GM12801 (cell line): ENCODE data around the gene ZBTB45.

Experiments used
- TF ChIP-seq, protein P1 (sequence below): IDR thresholded peaks from one replicate; pipeline ENCODE4 v1.5.1; 2011; ENCODE audit warnings: control low read depth; ENCODE audit not compliant: insufficient read length; ENCODE audit errors: extremely low read depth

ZBTB45 gene

DNA sequence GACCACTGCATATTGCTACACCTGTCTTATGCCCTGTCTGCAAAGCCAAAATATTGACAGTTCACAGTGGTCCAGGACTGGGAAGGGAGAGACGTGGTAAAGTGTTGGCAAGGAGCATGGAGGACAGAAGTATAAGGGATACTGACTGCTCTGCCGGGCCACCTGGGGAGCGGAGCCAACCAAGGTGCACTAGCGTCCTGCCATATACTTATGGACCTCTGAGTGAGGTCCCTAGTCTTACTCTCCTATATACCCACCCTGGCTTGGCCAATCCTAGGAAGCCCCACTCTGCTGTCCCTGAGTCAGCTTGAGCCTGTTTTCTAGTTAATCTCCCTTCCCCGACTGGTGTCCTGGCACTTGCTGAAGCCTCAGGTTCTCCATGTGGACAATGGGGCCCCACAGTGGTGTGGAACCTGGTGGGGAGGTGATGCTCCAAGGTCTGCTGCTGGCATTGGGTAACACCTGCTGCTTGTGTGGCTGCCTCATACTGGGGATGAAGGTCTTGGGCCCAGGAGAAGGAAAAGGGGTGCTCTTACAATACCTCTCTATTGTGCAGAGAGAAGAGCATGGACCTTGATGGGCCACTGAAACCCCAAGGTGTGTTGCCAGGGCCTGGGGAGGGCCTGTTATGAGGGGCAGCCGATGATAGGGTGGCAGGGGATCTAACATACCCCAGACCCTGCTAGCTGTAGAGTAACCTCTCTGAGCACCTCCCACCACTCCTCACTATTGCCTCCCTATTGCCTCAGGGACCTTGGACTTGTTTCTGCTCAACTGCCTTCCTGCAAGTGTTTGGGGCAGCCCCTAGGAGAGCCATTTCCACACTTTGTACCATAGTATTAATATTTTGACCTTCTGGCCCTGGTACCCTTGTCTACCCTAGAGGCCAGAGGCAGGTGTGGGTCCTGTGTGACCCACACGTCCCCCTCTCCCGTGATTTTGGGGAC is 17.5 kb upstream of the ZBTB45 start:
- TF ChIP-seq, protein P1, sequence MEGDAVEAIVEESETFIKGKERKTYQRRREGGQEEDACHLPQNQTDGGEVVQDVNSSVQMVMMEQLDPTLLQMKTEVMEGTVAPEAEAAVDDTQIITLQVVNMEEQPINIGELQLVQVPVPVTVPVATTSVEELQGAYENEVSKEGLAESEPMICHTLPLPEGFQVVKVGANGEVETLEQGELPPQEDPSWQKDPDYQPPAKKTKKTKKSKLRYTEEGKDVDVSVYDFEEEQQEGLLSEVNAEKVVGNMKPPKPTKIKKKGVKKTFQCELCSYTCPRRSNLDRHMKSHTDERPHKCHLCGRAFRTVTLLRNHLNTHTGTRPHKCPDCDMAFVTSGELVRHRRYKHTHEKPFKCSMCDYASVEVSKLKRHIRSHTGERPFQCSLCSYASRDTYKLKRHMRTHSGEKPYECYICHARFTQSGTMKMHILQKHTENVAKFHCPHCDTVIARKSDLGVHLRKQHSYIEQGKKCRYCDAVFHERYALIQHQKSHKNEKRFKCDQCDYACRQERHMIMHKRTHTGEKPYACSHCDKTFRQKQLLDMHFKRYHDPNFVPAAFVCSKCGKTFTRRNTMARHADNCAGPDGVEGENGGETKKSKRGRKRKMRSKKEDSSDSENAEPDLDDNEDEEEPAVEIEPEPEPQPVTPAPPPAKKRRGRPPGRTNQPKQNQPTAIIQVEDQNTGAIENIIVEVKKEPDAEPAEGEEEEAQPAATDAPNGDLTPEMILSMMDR, result no peak

DNA sequence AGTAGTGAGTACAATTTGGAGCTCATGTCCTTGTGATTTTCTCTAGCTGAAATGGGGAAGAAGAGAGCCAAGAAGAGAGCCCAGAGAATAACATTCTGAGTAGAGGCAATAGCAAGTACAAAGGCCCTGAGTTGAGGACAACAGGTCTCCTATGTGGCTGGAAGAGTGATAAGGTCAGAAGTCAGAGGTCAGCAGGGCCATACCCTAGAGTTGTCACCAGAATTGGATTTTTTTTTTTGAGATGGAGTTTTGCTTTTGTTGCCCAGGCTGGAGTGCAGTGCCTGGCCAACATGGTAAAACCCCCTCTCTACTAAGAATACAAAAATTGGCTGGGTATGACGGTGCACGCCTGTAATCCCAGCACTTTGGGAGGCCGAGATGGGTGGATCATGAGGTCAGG is 16.2 kb upstream of the ZBTB45 start:
- TF ChIP-seq, protein P1, result no peak

DNA sequence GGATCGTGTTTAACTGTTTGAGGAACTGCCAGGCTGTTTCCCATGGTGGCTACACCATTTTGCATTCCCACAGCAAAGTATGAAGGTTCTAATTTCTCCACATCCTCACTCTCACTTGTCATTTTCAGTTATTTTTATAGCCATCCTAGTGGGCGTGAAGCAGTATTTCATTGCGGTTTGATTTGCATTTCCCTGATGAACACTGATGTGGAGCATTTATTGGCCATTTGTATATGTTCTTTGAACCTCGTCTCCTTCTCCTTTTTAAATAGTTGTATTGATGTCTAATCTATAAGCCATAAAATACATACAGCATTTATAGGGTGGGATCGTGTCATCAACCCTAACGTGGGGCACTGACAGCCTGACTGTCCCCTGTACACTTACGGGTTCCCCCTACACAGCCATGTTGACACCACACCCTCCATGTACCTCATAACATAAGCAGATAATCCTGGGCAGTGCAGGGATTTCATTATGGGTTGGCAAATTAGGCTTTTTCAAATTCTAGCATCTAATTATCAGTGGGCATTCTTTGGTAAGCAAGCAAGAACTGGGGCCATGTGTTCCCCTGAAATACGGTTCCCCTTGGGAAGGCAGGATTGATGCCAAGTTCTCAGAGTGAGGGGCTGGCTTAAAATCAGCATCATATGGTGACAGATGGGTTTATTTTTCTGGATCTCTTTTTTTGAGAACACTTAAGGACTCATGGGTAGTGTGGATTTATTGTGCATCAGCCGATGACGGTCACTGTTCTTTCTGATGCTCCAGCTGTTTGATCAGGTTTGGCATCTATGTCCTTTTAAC is 11.6 kb upstream of the ZBTB45 start:
- TF ChIP-seq, protein P1, result no peak

DNA sequence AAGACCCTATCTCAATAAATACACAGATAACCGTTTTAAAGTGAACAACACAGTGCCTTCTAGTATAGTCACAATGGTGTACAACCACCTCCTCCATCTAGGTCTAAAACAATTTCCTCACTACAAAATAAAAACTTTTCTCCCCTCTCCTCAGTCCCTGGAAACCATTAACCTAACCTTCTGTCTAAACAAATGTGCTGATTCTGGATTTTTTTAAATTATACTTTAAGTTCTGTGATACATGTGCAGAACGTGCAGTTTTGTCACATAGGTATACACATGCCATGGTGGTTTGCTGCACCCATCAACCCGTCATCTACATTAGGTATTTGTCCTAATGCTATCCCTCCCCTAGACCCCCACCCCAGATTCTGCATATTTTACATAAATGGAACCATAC is 9.8 kb upstream of the ZBTB45 start:
- TF ChIP-seq, protein P1, result no peak

DNA sequence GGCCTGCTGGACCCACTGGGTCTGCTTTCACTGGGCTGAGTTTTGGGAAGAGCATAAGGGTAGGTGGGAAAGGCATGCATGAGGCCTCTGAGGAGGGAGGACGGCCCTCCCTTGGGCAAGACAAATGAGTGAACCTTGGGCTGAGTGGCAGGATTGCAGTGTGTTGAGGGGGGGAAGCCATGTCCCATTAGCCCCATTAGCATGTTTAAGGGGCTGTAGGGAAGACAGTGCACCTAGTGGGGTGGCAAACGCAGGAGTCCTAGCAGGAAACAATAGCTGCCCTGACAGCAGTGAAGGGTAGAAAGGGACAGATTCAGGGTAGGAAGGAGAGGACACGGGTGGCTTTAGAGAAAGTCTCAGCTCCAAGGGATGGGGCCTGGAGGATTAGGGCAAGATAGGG is 3.1 kb upstream of the ZBTB45 start:
- TF ChIP-seq, protein P1, result no peak

DNA sequence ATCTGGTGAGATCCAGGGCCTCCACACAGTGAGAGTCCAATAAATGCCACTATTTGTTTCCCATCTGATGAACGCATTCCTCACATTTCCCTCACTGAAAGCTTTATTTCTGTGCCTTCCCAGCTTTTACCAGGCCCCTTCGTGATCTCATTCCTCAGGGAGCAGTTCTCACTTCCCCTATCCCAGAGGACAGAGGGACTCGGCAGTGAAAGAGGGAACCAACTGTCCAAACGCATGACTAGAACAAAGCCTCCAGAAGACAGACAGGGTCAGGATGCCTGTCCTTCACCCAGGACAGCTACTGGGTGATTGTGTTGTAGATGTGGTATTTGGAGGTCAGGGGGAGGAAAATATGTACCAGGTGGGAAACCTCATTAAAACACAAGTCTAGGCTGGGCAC is 2.0 kb upstream of the ZBTB45 start:
- TF ChIP-seq, protein P1, result no peak

DNA sequence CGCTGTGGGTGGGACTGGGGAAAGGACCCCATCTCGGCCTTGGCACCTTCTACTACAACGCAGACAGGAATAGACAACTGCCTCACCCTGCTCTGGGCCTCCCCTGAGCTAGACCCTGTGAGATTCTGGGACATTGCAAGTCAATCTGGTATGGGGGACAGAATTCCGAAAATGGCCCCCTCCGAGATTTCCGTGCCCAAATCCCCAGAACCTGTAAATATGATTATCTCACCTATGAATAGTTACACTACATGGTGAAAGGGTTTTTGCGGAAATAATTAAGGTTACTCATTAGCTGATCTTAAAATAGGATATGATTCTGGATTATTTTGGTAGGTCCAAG is 618 bp upstream of the ZBTB45 start:
- TF ChIP-seq, protein P1, result no peak
